ENCODE data around the gene CHAT.

DNA sequence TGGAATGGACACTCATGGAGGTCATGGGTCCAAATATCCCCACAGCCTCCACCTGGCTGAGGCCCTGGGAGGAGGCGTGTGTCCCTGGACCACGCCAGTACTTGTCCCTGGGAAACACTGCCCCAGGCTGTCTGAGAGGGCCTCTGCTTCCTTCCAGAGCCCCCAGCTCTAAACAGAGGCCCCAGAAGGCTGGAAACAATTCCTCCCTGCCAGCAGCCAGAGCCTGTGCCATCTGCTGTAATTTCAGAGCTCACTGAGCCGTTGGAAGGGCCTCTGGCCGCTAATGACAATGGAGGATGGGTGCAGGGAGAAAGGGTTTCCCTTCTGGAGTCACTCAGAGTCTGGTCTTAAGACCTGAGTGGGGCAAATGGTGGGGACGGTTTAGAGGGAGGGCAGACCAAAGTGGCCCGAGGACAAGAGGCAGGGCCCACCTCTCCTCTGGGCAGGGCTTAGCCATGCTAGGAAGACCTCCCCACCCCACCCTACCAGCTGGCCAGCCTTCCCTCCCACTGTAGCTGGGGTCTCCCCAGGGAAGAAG, 7.1 kb downstream of the CHAT start:
- TF ChIP-seq EZH2phosphoT487 (IDR thresholded peaks at IDR 0.05; ENCODE audit: insufficient read depth, low read depth) (no peak), EZH2 (IDR thresholded peaks at IDR 0.05; ENCODE audit: insufficient read depth, poor library complexity, severe bottlenecking) (no peak)
